UCSD-AML1 (cell line): ENCODE results near the gene GPX8.

ENCODE experiments used
- DNase-seq: peaks from one replicate; lab custom pipeline; 2025; ENCODE audit not compliant: unreplicated experiment; lab: John Stamatoyannopoulos, UW

GPX8 gene, protein sequence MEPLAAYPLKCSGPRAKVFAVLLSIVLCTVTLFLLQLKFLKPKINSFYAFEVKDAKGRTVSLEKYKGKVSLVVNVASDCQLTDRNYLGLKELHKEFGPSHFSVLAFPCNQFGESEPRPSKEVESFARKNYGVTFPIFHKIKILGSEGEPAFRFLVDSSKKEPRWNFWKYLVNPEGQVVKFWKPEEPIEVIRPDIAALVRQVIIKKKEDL

GRCh38 chr5:55159763-55160492 is at the start of gene GPX8:
GPX8 (plus strand) TSS chr5:55160171; CDS start chr5:55160193, 22 bp downstream.
- DNase-seq, result no peak

DNA sequence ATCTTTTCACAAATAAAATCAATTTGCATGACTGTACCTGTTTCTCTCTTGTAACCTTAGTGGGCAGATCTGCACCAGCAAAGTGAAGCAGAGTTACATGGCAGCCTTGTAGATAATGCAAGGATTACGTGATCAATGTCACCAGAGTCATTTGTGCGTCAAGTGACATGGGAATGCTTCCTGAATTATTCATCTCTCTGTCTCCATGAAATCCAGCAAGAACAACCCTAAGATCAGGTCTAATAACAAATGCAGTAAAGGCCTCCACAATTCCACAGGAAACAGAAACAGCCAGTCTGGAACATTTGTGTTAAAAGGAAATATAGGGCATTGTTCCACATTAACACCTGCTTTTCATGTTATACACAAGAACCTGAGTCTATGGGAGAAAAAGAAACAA is 49.8 kb upstream of the GPX8 start:
- no peak for DNase-seq

GRCh38 chr5:55113327-55113726 is 46.6 kb upstream of the GPX8 start:
- no peak for DNase-seq

DNA sequence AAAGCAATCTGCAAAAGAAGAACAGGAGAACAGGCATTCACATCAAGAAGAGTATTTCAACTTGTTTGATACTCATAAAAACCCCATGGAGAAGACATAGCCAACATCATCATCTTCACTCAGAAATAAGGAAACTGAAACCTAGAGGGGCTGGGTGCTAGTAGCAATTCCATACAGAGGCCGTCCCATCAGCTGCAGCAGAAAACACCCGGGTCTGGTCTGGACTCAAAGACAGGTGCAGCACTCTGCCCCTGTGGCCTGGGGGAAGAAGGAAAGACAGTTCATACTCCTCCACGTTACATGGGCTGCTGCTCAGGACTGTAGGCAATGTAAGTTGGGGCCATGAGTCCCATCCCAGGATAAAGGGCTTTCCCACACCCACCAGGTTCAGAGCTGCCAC is 45.9 kb upstream of the GPX8 start:
- no peak for DNase-seq

- no peak for DNase-seq
Observed at GRCh38 chr5:55123365-55123764, 36.6 kb upstream of the GPX8 start.

DNA sequence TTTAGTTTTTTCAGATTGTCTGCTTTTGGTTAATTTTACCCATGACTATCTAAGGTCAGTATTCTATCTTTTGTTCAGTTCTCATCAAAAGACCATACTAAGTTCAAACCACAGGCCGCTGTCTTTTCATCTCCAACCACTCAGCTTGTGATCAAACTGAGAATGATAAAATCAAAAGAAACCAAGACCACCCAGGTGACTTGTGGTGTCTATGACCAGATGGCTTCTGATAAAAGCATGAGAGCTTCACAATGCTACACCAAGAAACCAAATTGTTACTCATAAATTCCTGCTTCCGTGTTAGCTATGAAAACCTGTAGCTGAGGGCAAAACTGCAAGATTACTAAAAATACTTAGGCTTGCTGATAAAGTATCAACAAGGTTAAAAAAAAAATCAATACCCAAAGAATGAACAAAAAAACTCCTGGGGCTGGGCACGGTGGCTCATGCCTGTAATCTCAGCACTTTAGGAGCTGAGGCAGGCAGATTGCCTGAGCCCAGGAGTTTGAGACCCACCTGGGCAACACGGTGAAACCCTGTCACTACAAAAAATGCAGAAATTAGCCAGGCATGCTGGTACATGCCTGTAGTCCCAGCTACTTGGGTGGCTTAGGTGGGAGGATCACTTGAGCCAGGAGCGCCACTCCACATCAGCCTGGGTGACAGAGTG is 25.8 kb upstream of the GPX8 start:
- DNase-seq, result no peak

- DNase-seq, result no peak
Observed at GRCh38 chr5:55136521-55136920, 23.4 kb upstream of the GPX8 start.

DNA sequence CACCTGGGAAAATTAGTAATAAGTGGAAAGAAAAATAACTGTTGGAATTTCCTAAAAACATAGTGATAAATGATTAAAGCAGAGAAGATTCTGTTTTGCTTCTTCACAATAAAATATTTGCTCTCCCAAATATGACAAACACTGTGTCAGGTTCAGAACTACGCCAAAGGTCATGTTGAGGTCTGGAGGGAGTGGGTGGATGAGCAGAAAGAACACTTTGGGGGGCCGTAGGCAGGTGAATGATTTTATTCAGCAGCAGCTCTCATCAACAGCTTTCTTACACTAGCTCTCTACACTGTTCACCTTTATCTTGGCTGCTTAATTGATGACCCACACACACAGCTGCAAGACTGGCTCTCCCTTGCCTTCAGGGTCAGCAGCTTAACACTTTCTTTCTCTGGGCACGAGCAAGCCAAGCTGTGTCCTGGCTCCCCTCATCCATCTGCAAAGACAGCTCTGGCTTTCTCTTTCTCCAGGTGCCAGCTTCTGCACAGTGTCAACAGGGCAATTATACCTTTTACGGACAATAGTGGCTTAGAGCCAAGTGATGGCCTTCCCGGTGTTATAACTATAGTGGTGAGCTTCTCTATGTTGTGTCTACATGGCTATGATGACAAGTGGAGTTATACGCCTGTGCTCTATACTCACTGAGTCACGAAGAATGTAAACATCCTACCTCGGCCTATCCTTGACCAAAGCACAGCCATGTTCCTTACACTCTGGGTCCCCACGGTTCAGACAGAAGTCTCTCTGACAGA is 18.9 kb upstream of the GPX8 start:
- DNase-seq, result no peak

GRCh38 chr5:55141945-55142690 is 17.9 kb upstream of the GPX8 start:
- DNase-seq, result no peak

- DNase-seq, result no peak
Observed at GRCh38 chr5:55143624-55144023, 16.3 kb upstream of the GPX8 start.

GRCh38 chr5:55146080-55146479 is 13.9 kb upstream of the GPX8 start:
- no peak for DNase-seq

DNA sequence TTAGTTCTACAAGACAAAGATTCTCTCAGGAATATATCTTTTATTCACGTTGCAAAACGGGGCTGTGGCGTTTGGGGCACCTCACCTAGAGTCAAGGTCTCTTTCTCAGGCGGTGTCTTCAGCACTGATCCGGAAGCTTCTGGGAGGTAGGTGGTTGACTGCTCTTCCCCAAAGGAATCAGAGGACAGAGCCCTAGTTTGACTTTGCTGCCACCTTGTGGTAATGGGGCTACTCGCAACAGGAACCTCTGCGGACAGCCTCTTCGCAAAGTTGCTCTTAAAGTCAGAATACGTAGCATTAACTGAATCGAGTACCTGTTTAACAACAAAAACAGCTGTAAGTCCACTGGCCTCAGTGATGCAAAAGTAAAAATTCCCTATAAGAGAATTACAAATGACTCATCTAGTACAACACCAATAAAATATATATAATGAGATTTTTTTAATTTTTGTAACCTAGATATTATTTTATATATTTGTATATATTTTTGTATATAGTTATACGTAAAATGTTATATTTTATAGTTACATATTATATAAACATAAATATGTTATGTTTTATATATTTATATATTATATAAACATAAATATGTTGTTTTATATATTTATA is 13.3 kb upstream of the GPX8 start:
- peak; percentile 71 for DNase-seq

DNA sequence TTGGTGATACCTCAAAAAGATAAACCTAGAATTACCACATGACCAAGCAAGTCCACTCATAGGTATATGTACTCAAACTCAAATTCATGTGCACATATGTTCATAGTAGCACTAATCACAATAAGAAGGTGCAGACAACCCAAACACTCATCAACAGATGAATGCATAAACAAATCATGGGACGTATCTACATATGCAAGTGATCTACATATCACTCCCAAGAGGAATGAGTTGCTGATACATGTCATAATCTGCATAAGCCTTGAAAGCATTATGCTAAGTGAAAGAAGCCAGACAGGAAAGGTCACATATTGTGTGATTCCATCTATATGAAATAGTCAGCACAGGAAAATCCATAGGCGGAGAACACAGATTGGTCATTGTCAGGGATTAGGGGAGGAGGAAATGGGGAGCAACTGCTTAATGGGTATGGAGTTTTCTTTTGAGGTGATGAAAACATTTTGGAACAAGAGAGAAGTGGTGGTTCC is 10.6 kb upstream of the GPX8 start:
- DNase-seq, result no peak

DNA sequence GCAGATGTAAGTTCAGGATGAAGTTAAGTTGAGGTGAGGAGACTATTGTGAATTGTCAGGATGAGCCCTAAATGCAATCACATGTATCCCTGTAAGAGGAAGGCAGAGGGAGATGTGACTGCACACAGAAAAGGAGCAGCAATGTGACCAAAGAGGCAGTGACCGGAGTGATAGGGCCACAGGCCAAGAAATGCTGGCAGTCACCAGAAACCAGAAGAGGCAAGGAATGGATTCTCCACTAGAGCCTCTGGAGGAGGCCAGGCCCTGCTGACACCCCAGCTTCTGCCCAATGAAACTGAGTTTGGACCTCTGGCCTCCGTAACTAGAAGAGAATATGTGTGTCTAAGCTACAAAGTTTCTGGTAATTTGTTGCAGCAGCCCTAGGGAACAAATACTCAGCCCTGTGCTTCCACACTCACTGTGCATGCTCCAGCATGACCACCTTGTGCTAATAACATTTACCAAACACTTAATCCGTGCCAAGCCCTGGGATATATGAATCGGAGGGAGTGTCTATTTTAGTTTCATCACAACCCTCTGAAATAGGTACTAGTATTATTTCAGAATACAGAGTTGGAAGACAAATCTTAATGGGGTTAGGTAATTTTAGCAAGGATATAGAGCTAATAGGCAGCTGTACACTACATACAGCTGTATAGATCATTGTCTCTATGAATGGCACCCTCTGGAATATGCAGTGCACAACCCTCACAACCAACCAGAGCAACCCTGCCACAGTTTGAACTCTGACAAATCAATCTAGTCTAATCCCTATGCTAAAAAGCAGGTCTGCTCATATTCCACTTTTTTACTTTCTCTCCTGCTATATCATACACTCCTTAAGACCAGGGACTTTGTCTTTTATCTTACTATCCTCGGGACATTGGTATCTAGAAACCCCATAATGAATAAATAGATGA is 7.8 kb upstream of the GPX8 start:
- no peak for DNase-seq

DNA sequence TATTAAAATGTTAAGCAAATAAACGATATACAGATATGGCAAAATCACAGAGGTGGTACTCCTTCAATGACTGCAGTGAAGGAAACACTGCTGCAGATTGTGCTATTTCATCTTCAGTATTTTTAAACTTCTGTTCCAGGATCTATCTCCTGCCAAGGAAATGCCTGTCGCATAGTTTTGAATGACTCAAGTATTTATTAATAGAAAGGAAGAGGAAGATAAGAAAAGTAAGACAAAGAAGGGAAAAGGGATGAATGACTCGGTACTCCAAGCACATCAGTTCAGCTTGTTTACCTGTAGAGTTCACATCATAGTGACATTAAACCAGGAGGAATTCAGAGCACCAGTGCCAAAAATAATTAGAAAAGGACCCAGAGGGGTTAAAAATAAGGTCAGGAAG is 5.1 kb upstream of the GPX8 start:
- no peak for DNase-seq

DNA sequence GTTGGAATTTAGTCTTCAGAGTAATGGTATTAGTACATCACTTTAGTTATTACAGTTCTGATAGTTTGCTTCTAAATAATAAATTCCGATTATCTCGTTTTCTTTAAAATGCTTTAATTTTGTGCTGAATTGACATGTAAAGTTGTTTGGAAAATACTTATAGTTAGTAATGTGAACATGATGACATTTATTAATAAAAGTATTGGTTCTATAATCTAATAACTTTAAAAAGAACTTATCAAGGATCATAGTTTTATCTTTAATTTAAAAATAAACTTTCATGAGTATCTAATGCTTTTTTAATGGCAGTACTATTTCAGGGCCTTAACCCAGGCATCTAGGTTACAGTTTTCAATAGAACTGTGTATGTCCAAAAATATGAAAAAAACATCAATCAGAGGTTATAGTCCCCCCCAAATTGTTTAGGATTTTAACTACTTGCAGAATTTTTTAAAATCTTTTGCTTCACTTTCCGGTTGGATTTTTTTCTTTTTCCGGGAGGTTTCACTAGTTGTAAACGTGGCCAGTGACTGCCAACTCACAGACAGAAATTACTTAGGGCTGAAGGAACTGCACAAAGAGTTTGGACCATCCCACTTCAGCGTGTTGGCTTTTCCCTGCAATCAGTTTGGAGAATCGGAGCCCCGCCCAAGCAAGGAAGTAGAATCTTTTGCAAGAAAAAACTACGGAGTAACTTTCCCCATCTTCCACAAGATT is 680 bp downstream of the GPX8 start:
- no peak for DNase-seq

GRCh38 chr5:55162666-55163065 is 2.7 kb downstream of the GPX8 start:
- no peak for DNase-seq

GRCh38 chr5:55171471-55171870 is 11.5 kb downstream of the GPX8 start:
- no peak for DNase-seq
